Measurements from ENCODE around the gene U2AF2. TPM values are rescaled to one million over a fixed set of nuclear protein-coding genes. Genes with fewer than 3 reads are reported as not detected.

Gene U2AF2
- total RNA-seq, 1 donor from 2014 or later: 216 TPM

GRCh38 chr19:55640043-55640576 lies 14.7 kb upstream of the U2AF2 start:
- peak overlapping the region; percentile 88 for H3K4me3 Mint-ChIP-seq (ENCODE audit: unreplicated experiment)
- no peaks in the 10 kb centered on the region for H3K36me3 Mint-ChIP-seq (ENCODE audit: unreplicated experiment)
- TF ChIP-seq, protein P1, sequence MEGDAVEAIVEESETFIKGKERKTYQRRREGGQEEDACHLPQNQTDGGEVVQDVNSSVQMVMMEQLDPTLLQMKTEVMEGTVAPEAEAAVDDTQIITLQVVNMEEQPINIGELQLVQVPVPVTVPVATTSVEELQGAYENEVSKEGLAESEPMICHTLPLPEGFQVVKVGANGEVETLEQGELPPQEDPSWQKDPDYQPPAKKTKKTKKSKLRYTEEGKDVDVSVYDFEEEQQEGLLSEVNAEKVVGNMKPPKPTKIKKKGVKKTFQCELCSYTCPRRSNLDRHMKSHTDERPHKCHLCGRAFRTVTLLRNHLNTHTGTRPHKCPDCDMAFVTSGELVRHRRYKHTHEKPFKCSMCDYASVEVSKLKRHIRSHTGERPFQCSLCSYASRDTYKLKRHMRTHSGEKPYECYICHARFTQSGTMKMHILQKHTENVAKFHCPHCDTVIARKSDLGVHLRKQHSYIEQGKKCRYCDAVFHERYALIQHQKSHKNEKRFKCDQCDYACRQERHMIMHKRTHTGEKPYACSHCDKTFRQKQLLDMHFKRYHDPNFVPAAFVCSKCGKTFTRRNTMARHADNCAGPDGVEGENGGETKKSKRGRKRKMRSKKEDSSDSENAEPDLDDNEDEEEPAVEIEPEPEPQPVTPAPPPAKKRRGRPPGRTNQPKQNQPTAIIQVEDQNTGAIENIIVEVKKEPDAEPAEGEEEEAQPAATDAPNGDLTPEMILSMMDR (IDR thresholded peaks at IDR 0.05; ENCODE audit: partially characterized antibody, unreplicated experiment): no peak
- peaks cover 18% of the 10 kb centered on the region for H3K9me3 Mint-ChIP-seq (ENCODE audit: unreplicated experiment)
- DNase-seq: peak; percentile 56
- peak overlapping the region; percentile 85 for H3K27ac Mint-ChIP-seq (ENCODE audit: unreplicated experiment)
- H3K4me1 Mint-ChIP-seq (ENCODE audit: low read depth, unreplicated experiment): peaks cover 30% of the 10 kb centered on the region
- peaks cover 16% of the 10 kb centered on the region for H3K27me3 Mint-ChIP-seq (ENCODE audit: unreplicated experiment)

- Mint-ChIP-seq H3K9me3 (ENCODE audit: unreplicated experiment) (peaks cover 18% of the 10 kb centered on the region), H3K27ac (ENCODE audit: unreplicated experiment) (peak within 1 kb of the TSS; percentile 85), H3K4me1 (ENCODE audit: low read depth, unreplicated experiment) (peaks cover 26% of the 10 kb centered on the region), H3K36me3 (ENCODE audit: unreplicated experiment) (no peaks in the 10 kb centered on the region), H3K27me3 (ENCODE audit: unreplicated experiment) (peaks cover 18% of the 10 kb centered on the region), H3K4me3 (ENCODE audit: unreplicated experiment) (peak within 1 kb of the TSS; percentile 91)
- peak; percentile 72 for DNase-seq
- TF ChIP-seq, protein P1 (IDR thresholded peaks at IDR 0.05; ENCODE audit: partially characterized antibody, unreplicated experiment): no peak
Measured at GRCh38 chr19:55640577-55641425, 14.0 kb upstream of the U2AF2 start, which contains the start of gene ZNF580. ZNF580 (plus strand) TSS chr19:55641002; CDS start chr19:55642509, 1,507 bp downstream.

GRCh38 chr19:55641426-55642152 lies 13.2 kb upstream of the U2AF2 start:
- Mint-ChIP-seq H3K27ac (ENCODE audit: unreplicated experiment) (peak overlapping the region; percentile 91), H3K36me3 (ENCODE audit: unreplicated experiment) (no peaks in the 10 kb centered on the region), H3K27me3 (ENCODE audit: unreplicated experiment) (peaks cover 13% of the 10 kb centered on the region), H3K4me3 (ENCODE audit: unreplicated experiment) (peak overlapping the region; percentile 91), H3K4me1 (ENCODE audit: low read depth, unreplicated experiment) (peaks cover 18% of the 10 kb centered on the region), H3K9me3 (ENCODE audit: unreplicated experiment) (peaks cover 18% of the 10 kb centered on the region)
- peak; percentile 30 for DNase-seq
- TF ChIP-seq, protein P1 (IDR thresholded peaks at IDR 0.05; ENCODE audit: partially characterized antibody, unreplicated experiment): no peak

- peak; percentile 38 for DNase-seq
- TF ChIP-seq, protein P1 (IDR thresholded peaks at IDR 0.05; ENCODE audit: partially characterized antibody, unreplicated experiment): no peak
- peak overlapping the region; percentile 91 for H3K27ac Mint-ChIP-seq (ENCODE audit: unreplicated experiment)
- peak overlapping the region; percentile 97 for H3K4me3 Mint-ChIP-seq (ENCODE audit: unreplicated experiment)
- H3K9me3 Mint-ChIP-seq (ENCODE audit: unreplicated experiment): peaks cover 20% of the 10 kb centered on the region
- H3K36me3 Mint-ChIP-seq (ENCODE audit: unreplicated experiment): no peaks in the 10 kb centered on the region
- peaks cover 16% of the 10 kb centered on the region for H3K27me3 Mint-ChIP-seq (ENCODE audit: unreplicated experiment)
- peaks cover 22% of the 10 kb centered on the region for H3K4me1 Mint-ChIP-seq (ENCODE audit: low read depth, unreplicated experiment)
Measured at GRCh38 chr19:55642153-55643002, 12.5 kb upstream of the U2AF2 start.

Data from glutamatergic neuron (in vitro differentiated cells).